EL (cell line): ENCODE data around the gene PPM1H.
"Not testable (repeated sequence)": the region's sequence is repeated elsewhere in the genome, so short reads cannot be mapped to it uniquely, and the experiment has no call there.

ENCODE experiments used
- DNase-seq: peaks from one replicate; pipeline ENCODE4 v3.0.0-alpha.2; 2016

PPM1H gene

GRCh38 chr12:62668782-62669181 lies 266.2 kb downstream of the PPM1H start:
- no peak for DNase-seq

DNA sequence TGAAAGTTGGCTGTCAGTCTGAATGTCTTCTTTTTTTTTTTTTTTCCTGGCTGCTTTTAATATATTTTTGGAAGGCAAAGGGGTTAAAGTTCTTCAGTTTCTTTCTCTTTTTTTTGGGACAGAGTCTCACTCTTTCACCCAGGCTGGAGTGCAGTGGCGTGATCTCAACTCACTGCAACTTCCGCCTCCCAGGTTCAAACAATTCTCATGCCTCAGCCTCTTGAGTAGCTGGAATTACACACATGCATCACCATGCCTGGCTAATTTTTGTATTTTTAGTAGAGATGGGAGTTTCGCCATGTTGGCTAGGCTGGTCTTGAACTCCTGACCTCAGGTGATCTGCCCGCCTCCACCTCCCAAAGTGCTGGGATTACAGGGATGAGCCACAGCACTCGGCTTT lies 270.0 kb downstream of the PPM1H start:
- not testable (repeated sequence) for DNase-seq

GRCh38 chr12:62660756-62661155 lies 274.2 kb downstream of the PPM1H start:
- DNase-seq = peak; percentile 85

DNA sequence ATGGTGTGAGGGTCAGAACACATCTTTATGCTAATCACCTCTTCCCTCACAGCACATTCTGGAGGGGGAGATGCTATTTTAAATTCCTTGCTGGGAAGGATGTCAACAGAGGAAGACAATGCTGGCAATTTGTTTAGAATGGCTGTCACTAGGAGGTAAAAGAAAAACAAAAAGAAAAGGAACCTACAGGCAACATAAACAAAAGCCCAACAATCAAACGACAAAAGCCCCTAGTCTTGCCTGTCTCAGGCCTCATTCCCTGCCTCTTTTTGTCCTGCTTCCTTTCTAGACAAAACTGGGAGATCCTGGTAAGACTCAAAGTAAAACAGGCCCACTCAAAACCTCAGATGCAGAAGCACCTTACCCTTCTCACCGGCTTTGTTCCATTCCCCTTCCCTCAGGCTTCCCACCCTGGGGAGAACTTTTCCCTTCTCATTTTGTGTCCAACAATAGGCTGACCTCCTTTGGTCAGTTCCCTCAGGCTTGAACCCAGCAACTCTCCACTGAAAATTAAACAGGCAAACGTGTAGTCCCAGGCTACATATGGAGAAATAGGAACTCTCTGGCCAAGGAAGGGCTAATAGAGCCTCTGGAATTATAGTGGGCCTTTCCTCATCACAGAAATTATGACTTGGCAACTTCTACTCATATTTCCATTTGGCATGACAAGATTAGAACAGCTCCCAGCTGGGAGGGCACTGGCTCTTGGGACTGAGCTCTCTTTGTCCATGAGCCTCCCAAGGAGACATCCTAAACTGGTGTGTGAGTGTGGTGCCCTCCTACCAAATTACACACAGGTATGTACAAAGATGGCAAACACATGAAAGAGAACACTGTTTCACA lies 275.3 kb downstream of the PPM1H start:
- no peak for DNase-seq

GRCh38 chr12:62658910-62659309 lies 276.0 kb downstream of the PPM1H start:
- DNase-seq = no peak

- no peak for DNase-seq
These were observed 277.7 kb downstream of the PPM1H start for GRCh38 chr12:62657363-62657632.

DNA sequence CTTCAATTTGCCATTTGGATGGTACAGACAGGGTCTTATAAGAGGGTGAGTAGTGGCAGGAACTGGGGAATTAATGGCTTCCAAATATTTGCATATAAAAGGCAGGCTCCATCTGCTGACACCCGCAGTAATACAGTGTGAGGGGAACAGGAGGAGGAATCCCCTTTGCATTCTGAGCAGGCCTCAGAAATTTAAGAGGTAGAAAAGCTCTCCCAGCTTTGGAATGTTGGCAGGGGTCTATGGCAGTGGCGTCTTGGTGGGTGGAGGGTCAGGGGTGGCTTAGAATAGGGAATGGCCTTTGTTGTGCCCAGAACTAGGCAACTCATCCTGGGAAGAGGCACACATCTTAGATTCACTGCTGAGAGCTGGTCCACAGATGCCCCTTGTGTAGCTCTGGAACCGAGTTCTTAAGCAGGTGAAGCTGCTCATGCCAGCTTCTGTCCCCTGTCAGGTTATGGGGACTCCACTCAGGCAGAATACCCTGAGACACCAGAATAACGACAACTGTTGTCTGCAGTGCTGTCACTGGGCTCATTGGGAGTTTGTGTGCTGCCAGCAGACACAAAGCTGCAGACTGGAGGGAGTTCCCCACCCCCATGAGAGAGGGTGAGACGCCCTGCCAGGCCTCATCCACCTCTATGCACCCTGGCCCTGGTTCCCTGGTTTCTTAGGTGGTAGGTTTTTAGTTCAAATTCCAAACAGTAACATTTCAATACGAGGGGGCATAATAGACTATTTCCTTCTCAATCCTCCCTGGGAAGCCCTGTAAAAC lies 278.2 kb downstream of the PPM1H start:
- no peak for DNase-seq

GRCh38 chr12:62655666-62656151 lies 279.2 kb downstream of the PPM1H start:
- no peak for DNase-seq

DNA sequence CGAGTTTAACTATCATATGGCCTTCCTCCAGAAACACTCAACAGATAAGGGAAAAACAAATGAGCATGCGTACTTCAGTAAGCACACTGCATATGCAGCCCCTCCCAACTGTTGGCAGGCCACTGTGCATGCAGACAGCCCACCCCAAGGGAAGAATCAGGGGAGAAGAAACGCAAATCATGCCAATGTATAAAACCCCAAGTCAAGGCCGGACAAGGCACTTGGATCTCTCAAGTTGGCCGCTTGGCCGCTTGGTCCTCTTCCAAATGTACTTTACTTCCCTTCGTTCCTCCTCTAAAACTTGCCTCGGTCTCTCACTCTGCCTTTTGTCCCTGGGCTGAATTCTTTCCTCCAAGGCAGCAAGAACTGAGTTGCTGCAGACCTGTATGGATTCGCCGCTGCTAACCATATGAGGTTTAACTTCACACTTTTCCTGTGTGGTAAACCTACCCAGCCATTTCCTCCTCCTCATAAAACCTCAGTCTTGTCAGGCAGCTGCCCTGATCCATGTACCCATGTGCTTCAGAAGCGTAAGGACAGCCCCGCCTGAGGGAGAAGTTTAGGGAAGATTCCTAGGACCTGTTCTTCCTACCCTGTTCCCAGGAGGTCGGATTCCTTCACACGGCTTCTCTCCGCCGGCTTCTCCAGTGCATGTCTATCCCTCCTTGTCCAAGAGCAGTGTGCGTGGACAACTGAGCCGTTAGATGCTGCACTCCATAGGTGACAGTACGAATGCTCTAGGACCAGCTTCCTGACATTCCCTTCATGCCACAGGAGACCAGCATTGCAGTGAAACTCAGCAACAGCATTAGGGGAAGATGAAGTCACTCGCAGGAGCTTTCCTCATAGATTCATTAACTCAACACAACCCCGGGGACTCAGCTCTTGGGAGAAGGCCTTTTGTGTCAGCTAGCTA lies 280.4 kb downstream of the PPM1H start:
- no peak for DNase-seq

- DNase-seq = no peak
These were observed 281.2 kb downstream of the PPM1H start for GRCh38 chr12:62653740-62654139.

DNA sequence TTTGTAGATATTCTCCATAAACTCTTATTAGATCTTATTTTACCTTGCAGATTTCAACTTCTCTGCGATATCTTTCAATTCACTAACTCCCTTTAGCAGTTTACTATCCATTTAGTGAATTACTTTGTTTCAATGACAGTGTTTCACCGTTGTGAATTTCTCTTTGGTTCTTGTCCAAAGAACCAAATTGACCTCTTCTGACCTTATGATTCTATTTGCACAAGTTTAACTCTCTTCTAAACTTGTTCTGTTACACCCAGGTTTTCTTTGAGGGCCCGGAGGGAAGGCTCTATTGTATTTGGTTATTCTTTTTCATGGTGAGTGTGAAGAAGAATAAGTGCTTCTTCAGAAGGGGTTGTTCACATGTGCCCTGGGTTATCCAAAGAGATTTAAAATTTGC lies 281.6 kb downstream of the PPM1H start:
- DNase-seq = no peak

DNA sequence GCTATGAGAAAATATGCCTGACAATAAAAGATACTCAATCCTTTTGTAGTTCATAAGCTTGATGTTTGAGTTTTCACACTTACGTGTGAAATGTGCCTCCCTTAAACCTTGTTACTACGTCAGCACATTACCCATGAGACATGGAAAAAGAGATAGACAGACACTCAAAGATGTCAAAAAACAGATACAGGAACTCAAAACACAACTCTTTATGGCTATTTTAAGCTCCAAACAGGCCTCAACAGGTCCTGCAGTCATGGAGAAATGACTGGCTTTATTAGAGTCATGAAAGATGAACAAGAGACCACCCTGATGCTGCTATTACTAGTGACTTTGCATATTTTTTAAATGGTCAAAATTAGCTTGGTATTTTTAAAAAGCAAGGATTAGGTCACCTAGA lies 283.8 kb downstream of the PPM1H start:
- DNase-seq = no peak

GRCh38 chr12:62649412-62650138 lies 285.4 kb downstream of the PPM1H start:
- DNase-seq = no peak

DNA sequence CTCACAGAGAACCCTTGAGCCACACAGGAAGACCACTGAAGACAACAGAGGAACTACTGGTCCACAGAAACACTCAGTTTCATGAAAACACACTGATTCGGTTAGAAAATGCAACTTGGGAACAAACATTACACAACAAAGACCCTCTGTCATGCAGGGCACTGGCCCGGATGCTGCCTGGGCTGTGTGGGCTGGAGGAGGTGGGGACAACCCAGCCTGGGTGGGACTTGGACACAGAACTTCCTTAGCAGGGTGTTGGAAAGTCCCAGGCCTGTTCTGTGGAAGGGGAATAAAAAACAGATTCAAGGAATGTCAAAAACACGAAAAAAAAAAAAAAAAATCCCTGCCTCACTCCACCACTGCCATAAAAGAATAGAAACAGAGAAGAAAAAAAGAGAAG lies 287.4 kb downstream of the PPM1H start:
- DNase-seq = no peak

GRCh38 chr12:62646566-62646965 lies 288.4 kb downstream of the PPM1H start:
- no peak for DNase-seq

- DNase-seq = no peak
These were observed 291.5 kb downstream of the PPM1H start for GRCh38 chr12:62643486-62643885.

DNA sequence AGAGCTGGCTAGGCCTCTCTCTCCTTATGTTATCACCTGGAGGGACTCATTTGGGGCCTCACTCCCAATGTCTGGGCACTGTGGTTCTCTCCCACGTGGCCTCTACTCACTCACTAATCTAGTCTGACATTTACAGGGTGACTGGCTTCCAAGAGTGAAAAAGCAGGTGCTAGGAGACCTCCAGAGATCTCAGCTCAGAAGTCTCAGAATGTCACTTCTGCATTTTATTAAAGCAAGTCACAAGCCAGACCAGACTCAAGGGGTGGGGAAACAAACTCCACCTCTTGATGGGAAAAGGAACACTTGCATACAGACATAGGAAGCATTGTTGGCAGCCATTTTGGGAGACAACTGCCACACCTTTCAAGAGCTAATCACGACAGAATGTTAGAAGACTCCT lies 292.5 kb downstream of the PPM1H start:
- no peak for DNase-seq

DNA sequence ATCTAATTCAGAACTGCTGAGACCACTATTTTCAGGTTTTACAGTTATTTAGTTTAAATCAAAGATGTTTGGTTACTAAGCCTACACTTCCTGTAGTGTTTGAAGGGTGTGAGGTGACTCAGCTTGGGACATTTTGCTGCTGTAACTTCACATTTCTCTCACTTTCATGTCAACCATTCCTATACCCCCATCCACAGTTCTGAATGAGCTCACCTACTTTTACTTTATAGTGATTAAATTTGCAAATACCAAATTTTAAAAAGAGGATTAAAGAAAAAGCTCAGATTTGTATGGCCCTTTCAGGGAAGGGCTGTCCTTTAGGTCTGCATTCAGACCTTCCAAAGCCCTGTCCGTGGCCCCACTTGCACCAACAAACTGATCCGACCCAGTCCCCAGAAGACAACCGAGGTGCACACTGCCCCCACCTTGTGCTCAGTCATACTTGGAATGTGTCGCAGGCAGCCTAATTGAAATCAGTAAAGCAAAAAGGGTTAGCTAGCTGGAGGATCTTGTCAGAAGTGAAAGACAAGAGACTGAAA lies 294.0 kb downstream of the PPM1H start:
- DNase-seq = peak; percentile 48

- no peak for DNase-seq
These were observed 297.3 kb downstream of the PPM1H start for GRCh38 chr12:62637679-62638078.

- no peak for DNase-seq
These were observed 299.3 kb downstream of the PPM1H start for GRCh38 chr12:62635649-62636048.

GRCh38 chr12:62632411-62632918 lies 302.5 kb downstream of the PPM1H start:
- peak; percentile 39 for DNase-seq
